Left lung (tissue), 10 donors: ENCODE measurements around the gene EMP1. TPM values are rescaled to one million over a fixed set of nuclear protein-coding genes. Genes with fewer than 3 reads are reported as not detected.

Experiments used
- ATAC-seq: fragments of 200-7000 bp; cut with Tn5 transposase; one replicate; pipeline ENCODE4 v1.9.1; 2020; ENCODE audit warnings: moderate library complexity
- DNase-seq, 4 donors: peaks; one replicate each; pipeline ENCODE4 v3.0.0-alpha.2; 2013 to 2020
- H3K27ac ChIP-seq, 2 donors: fragments of 200-600 bp; sonication (generic) in 1 of 2; one replicate each; pipeline versions ENCODE4 v1.5.0 to v1.8.0; 2020 to 2021
- H3K27me3 ChIP-seq, 2 donors: fragments of 200-600 bp; sonication (generic) in 1 of 2; one replicate each; pipeline versions ENCODE4 v1.5.0 to v1.8.0; 2020 to 2021
- H3K36me3 ChIP-seq, 2 donors: fragments of 200-600 bp; sonication (generic) in 1 of 2; one replicate each; pipeline versions ENCODE4 v1.5.0 to v1.8.0; 2020 to 2021
- H3K4me1 ChIP-seq, 2 donors: fragments of 200-600 bp; one replicate each; pipeline ENCODE4 v1.8.0; 2021
- H3K4me3 ChIP-seq, 2 donors: fragments of 200-600 bp; sonication (generic) in 1 of 2; one replicate each; pipeline versions ENCODE4 v1.5.0 to v1.8.0; 2020 to 2021; ENCODE audit warnings: mild to moderate bottlenecking in 1 of 2
- H3K9me3 ChIP-seq, 2 donors: fragments of 200-600 bp; sonication (generic) in 1 of 2; one replicate each; pipeline versions ENCODE4 v1.5.0 to v1.8.0; 2020 to 2021
- CTCF ChIP-seq, 2 donors: fragments of 200-600 bp; sonication (generic) in 1 of 2; IDR thresholded peaks; one replicate each; pipeline versions ENCODE4 v1.5.0 to v1.8.0; 2021; ENCODE audit warnings: antibody characterized with exemption in 2 of 2
- intact Hi-C, 2 donors: fragments of 100-400 bp; cut with DNase I; formaldehyde crosslinking; loops; one replicate each; pipeline versions ENCODE4 v1.11.2 to v1.14.2; 2022
- polyA plus RNA-seq, 6 donors: library from polyadenylated mRNA; unstranded; fragments of 120-200 nt; gene quantifications; one replicate each; pipeline ENCODE4 v1.2.1, GENCODE V29; 2013; ENCODE audit not compliant: insufficient read length in 6 of 6
- total RNA-seq, 2 donors: library from RNA; stranded (reverse); fragmentation: NEBNext Ultra II Directional; extraction: Animal tissue kit (Norgen Biotek cat#: 25700); gene quantifications; one replicate each; pipeline ENCODE4 v1.2.1, GENCODE V29; 2021
- donor health status: DM: no; HTN: yes; CAD: no.
- donor health status: DM: no; HTN: no; CAD: no.

The EMP1 gene
- total and polyA plus RNA-seq, 8 donors = 79.3 to 369 (median 133) TPM

GRCh38 chr12:13268581-13268980, 72.1 kb downstream of the EMP1 start:
- TF ChIP-seq CTCF (IDR thresholded peaks at IDR 0.05) = no peak
- intact Hi-C loops = no loop called here
- no peaks in the 10 kb centered on the region for H3K9me3 ChIP-seq
- H3K27me3 ChIP-seq = peaks cover 0 to 1% of the 10 kb centered on the region in 2 donors
- no peak for ATAC-seq
- no peak overlapping the region for H3K4me3 ChIP-seq
- H3K27ac ChIP-seq = no peak overlapping the region
- H3K4me1 ChIP-seq = no peaks in the 10 kb centered on the region
- no peaks in the 10 kb centered on the region for H3K36me3 ChIP-seq
- DNase-seq = no peak

Other genes starting within 250 kb of the EMP1 start
- gene GPRC5D, start 244.6 kb upstream of the EMP1 start, total RNA-seq = not detected
- 1 to 10 TPM in 2 of 6 donors, under 1 TPM in 4; 0.69 to 1.7 (median 0.84) TPM for gene GPRC5D, start 244.6 kb upstream of the EMP1 start, polyA plus RNA-seq
- gene HEBP1, start 196.5 kb upstream of the EMP1 start, total RNA-seq = 10 to 100 TPM; 79.5 to 81.1 TPM
- gene HEBP1, start 196.5 kb upstream of the EMP1 start, polyA plus RNA-seq = 10 to 100 TPM; 58.9 to 75.8 (median 64.6) TPM
- 10 to 100 TPM in 1 of 2 donors, 1 to 10 TPM in 1; 8.3 to 11.0 TPM for gene FAM234B, start 152.3 kb upstream of the EMP1 start, total RNA-seq
- gene FAM234B, start 152.3 kb upstream of the EMP1 start, polyA plus RNA-seq = 1 to 10 TPM; 7.3 to 9.4 (median 8.9) TPM
- under 1 TPM in 1 of 2 donors, not detected in 1; 0.26 TPM for gene GSG1, start 93.1 kb upstream of the EMP1 start, total RNA-seq
- under 1 TPM; 0.48 to 0.75 (median 0.61) TPM for gene GSG1, start 93.1 kb upstream of the EMP1 start, polyA plus RNA-seq